ENCODE results near the gene PLCG2.
"Not testable (repeated sequence)": the region's sequence is repeated elsewhere in the genome, so short reads cannot be mapped to it uniquely, and the experiment has no call there.

The PLCG2 gene

DNA sequence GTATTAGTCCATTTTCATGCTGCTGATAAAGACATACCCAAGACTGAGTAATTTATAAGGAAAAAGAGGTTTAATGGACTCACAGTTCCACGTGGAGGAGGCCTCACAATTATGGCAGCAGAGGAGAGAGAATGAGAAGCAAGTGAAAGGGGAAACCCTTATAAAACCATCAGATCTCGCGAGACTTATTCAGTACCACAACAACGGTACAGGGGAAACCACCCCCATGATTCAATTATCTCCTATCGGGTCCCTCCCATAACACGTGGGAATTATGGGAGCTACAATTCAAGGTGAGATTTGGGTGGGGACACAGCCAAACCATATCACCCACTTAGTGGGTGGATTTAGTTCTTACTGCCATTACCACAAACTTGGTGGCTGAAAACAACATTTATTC lies 155.6 kb downstream of the PLCG2 start:
- DNase-seq = not testable (repeated sequence)

DNA sequence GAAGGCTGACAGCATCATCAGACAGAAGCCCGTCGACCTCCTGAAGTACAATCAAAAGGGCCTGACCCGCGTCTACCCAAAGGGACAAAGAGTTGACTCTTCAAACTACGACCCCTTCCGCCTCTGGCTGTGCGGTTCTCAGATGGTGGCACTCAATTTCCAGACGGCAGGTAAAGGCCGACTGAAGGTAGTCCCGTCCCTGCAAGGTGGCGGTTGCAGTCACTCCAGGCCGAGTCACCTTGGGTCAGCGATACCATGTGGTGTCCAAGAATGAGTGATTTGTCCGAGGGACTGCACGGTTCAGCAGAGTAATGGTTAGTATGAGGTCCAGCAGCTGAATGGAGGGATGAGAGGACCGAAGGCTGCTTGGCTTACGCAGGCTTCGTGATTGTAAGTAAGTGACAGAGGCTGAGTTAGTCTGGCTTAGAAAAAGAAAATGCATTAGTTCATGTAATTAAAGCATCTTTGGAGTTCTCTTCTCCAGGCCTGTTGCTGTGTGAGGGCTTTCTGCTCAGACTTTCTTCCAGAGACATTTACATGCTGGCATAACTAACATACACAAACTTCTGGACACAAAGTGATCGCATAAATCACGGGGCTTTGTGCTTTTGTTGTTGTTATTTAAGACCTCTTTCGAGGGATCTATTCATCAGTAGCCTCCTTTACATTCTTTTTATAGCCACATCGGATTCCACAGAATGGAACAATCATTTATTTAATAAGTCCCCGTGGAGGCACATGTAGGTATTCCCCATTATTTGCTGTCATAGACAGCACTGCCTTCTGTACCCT lies 157.3 kb downstream of the PLCG2 start:
- DNase-seq = no peak

DNA sequence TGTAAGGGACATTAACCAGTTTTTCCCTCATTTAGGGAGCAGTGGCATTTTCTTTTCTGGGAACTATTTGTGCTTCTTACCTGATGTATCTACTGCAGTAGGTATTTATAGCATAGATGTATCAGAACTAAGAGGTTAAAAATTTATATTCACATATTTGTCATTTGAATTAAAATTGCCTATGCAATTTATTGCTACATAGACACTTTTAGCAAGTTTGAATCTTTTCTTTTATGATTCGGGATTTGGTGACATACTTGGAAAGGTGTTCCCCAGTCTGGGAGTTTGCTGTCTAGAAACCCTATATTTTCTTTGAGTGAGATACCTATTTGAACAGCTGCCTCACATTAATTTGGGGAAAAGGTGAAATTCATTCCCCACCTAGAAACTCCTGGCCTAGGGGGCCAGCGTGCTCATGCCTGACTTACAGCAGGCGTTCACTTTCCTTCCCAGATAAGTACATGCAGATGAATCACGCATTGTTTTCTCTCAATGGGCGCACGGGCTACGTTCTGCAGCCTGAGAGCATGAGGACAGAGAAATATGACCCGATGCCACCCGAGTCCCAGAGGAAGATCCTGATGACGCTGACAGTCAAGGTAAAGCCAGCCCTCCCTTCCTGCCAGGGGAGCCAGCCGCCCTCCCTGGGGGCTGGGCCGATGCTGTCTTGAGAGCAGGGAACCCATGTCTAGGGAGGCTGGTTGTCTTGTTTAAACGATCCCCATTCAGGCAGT lies 158.4 kb downstream of the PLCG2 start:
- no peak for DNase-seq

DNA sequence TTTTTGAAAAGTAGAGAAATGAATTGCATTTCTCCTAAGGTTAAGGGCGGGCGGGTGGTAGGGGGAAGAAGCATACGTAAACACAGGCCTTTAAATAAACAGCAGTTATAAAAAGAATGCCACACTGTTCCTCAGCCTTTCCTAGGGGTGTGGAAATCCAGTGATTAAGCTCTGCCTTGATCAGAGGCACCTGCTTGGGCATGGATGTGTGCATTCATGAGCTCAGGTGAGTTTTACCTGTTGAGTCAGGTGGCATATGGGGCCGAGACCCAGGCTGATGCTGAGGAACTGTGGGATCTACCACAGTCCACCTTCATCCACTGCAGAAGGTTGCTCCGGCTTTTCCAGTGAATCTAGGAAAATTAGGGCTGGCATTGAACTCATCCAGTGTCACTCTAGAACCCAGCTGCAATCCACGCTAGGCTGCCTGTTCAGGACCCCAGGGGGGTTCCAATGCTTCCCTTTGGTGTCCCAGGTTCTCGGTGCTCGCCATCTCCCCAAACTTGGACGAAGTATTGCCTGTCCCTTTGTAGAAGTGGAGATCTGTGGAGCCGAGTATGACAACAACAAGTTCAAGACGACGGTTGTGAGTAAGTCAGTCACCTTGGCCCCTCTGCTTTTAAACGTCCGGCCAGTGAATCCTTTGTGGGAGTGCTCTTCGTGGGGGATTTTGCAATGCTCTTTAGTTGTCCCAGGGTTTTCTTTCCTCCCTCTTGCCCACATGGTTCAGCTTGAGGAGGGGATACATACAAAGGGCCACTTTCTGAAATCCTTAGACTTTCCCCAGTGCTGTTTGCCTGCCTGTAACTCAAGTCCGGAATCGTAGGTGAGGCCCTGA lies 159.5 kb downstream of the PLCG2 start:
- DNase-seq = no peak

DNA sequence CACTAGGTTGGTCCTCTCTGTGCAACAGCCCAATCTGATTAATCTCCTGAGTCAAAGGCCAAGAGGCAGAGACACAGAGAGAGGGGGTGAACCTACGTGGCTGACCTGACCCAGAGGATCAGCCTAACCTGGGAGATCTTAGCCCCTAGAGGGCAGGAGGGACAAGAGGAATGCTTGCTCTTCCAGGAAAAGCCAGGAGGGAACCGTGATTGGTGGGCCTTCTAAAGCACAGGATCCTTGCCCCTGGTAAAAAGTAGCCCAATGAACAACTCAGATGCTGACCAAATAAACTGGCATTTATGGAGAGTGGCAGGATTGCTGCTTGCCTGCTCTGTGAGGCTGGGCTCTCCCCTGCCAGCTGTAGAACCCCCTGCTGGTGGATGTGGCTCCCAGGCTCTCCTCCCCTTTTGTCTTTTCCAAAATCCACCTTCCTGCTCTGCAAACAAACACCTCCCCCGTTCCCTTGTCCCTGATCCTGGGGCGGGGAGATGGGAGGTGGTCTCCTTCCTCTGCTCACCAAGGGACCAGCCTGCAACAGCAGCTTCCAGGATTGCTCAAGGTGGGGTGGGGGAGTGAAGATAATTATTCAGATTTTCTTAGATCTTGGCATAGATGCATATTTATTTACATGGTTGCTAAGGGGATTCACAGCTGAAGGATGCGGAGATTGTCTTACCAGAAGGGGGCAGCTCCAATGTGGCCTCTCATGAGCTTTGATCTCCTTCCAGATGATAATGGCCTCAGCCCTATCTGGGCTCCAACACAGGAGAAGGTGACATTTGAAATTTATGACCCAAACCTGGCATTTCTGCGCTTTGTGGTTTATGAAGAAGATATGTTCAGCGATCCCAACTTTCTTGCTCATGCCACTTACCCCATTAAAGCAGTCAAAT lies 160.3 kb downstream of the PLCG2 start:
- no peak for DNase-seq

DNA sequence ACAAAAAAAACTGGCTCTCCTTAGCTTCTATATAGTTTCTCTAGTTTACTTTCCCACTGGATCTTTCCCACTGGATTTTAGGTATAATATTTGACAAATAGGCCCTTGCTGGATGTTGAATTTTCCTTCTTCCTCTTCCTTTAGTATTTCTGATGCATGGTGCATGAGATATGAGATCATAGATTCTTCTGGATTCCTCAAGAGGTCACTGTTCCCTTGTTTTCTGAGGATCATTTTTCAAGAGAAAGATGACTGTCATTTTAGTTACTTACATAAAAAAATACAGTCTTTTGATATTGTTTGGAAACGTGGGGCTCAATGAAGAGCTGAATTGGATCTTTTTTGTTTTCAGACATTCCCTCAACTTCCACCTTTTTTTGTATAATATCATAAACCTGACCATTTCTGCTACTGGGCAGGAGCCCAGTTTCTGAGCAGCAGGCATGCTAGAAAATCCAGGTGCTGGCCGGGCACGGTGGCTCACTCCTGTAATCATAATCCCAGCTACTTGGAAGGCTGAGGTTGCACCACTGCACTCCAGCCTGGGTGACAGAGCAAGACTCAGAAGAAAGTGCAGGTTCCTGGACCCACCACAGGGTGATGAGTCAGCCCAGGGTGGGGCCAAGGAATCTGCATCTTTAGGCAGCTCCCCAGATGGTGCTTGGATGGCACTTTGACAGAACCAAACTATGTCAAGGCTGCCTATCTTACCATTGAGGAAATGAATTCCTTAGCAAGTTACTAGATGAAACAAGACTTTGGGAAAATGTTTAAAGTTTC lies 161.9 kb downstream of the PLCG2 start:
- peak in 1 of 58 donors; percentile 37 for DNase-seq

DNA sequence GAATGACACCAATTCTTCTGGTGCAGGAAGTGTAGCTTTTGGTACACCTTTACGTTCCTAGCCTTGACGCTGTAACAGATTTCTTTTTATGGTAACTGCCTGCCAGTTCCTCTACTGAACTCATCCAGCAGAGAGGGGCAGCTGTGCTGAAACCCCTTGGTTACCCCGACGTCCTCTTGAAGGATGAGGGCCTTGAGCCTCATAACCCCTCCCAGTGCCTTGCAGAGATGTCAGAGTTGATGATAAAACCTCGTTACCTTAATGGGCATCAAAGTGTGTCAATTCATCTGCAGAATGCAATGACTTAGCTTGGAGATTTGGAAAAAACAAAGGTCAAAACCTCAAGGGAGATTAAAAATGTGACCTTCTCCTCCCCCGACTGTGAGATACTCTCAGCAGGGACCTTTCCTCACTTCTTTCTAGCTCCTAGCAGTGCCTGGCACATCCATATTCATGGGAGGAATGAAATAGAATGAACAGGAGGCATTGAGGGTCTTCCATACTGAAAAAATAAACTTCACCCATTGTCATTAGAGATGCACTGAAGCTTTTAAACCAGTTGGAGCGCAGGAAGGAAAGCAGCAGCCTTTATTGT lies 163.0 kb downstream of the PLCG2 start:
- DNase-seq = no peak

DNA sequence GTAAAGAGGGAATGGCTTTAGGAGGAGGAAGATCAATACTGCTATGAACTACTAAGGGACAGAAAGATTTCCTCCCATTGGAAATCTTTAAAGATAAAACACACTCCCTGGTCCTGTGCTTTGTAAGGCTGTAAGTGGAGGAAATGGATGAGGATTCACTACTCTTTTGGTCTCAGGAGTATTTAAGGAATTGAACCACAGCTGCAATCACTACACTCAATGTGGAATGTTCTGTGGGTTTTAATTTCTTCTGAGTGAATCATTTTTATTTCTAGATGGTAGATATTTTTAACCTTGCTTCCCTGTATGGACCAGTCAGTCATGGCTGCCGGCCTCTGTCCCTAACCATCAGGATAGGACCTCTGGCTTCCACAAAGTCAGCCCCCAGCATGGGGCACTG lies 166.6 kb downstream of the PLCG2 start:
- no peak for DNase-seq

DNA sequence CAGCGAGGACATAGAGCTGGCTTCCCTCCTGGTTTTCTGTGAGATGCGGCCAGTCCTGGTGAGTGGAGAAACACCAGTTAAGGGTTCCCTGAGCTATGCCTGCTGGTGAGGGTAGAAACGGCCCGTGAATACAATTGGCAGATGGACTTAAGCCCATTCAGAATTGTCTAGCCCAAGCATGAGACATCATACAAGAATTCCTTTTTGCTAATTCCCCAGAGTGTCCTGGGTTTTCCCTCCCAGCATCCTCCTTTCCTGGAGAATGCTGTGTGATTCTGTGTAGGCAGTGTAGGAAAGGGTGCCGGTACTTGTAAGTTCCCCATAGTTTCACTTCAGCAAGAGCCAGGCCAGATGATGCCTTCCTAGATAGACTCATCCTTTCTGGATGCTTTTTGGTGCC lies 167.1 kb downstream of the PLCG2 start:
- no peak for DNase-seq

DNA sequence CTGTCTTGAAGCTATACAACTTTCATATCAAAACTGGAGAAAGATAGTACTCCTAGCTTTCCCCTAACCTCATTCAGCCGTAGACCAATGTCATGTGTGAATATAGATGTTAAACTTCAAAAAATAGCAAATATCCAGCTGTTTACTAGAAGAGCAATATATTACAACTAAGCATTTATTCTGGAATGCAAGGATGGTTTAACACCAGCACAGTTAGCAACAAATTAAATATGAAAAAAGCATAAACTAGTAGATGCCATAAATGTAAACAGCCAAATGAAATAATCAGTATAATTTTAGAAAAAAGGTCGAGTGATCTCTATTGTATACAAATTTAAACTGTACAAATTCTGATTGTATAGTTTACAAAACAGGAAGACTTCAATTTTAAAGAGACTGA lies 172.5 kb downstream of the PLCG2 start:
- no peak for DNase-seq

DNA sequence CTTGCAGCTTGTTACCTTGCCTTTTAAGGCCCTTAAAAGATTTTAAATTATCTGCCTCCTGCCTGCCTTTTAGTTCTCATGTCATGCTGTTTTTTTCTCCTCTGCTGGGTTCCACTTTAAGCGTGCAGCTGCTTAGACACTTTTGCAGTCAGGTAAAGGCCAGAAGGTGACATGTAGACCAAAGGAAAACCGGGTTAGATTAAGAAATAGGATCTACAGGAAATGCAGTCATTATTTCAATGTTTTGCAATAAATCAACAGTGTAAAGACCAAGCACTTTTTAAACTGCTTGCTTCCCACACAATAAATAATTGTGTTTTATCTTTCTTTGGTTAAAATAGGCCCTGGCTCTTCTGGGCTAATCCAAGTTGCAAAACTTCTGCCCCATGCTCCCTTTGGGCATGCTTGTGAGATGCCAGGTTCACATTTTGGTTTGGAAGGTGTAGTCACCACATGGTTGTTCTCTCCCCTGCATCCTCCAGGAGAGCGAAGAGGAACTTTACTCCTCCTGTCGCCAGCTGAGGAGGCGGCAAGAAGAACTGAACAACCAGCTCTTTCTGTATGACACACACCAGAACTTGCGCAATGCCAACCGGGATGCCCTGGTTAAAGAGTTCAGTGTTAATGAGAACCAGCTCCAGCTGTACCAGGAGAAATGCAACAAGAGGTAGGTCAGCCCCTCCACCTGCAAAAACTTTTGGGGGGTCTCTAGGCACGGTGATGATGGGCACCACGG lies 177.3 kb downstream of the PLCG2 start:
- DNase-seq = no peak

DNA sequence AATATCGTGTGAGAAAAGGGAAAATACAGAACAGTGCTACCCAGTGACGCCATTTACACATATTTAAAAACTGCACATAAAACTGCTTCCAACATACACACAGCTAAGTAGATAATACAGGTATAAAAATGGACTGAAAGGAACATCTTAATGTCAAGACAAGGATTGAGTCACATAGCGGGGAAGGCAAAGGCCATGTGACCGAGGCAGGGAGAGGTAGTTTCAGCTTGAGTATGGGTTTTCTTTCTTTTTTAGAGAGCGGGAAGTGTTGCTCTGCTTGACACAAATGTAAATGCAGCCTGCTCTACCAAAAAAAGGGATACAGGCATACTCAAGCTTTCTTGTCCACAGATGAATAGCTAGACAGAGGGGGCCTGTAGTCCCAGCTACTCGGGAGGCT lies 185.7 kb downstream of the PLCG2 start:
- no peak for DNase-seq

DNA sequence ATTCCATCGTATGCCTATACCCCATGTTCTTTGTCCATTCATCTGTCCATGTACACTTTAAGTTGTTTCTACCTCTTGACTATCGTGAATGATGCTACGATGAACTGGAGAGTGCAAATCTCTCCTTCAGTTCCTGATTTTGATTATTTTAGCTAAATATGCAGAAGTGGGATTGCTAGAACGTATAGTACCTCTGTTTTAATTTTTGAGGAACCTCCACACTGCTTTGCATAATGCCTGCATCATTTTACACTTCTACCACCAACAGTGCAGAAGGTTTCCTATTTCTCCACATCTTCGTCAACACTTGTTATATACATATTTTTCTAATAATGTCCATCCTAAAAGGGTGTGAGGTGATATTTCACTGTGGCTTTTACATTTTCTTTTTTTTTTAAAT lies 188.3 kb downstream of the PLCG2 start:
- no peak for DNase-seq

DNA sequence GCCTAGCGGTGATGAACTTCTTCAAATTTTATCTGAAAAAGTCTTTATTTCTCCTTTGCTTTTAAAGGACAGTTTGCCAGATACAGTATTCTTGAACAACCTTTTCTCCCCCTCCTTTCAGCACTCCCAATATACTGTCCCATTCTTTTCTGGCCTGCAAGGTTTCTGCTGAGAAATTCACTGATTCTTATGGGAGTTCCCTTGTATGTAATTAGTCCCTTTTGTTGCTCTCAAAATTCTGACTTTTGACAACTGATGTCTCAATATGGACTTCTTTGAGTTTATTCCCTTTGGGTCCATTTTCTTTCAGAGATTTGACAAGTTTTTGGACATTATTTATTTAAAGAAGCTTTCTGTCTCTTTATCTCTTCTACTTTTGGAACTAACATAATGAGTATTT lies 192.8 kb downstream of the PLCG2 start:
- DNase-seq = no peak

DNA sequence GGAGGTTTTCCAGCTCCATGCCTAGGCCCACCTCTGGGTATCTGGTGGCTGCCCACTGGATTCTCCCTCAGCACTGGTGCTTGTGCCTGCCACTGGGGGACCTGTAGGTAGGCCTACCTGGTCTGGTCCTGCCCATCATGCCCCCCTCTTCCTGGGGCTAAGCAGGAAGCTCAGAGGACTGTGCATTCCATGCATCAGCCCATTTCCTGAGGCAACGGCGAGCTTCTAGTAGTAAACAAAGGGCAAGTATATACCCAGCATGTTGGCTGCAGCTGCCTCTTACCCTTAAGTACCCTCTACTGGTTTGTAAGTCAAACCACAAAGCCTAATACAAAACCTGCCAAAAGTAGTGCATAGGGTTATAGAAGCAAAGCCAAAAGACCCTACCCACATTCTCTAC lies 194.6 kb downstream of the PLCG2 start:
- DNase-seq = no peak

DNA sequence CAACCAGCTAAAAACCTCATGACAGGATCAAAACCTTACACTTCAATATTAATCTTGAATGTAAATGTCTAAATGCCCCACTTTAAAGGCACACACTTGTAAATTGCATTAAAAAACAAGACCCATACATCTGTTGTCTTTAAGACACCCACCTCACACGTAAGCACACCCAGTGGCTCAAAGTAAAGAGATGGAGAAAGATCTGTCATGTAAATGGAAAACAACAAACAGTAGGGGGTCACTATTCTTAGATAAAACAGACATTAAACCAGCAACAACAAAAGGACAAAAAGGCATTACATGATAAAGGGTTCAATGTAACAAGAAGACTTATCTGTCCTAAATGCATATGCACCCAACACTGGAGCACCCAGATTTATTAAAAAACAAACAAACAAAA lies 196.5 kb downstream of the PLCG2 start:
- no peak for DNase-seq

DNA sequence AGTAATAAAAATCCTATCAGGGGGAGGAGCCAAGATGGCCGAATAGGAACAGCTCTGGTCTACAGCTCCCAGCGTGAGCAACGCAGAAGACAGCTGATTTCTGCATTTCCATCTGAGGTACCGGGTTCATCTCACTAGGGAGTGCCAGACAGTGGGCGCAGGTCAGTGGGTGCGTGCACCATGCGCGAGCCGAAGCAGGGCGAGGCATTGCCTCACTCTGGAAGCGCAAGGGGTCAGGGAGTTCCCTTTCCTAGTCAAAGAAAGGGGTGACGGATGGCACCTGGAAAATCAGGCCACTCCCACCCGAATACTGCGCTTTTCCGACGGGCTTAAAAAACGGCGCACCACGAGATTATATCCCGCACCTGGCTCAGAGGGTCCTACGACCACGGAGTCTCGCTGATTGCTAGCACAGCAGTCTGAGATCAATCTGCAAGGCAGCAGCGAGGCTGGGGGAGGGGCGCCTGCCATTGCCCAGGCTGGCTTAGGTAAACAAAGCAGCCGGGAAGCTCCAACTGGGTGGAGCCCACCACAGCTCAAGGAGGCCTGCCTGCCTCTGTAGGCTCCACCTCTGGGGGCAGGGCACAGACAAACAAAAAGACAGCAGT lies 198.3 kb downstream of the PLCG2 start:
- DNase-seq = not testable (repeated sequence)

DNA sequence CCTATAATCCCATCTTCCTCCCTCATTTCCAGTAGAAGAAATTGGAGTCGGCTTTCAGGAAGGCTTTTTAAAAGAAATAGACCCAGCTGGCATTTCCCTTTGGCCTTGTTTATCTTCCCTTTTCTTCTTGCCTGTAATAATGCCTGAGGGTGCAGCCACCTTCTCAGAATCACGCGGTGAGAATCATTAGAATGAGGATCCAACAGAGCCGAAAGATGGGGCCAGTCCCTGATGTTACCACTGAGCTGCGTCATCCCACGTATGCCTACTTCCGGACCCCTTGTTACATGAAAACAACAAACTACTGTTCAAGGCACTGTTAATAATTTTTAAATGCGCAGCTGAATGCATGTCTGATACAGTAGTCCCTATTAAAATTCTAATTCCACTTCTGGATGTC lies 208.0 kb downstream of the PLCG2 start:
- DNase-seq = no peak

DNA sequence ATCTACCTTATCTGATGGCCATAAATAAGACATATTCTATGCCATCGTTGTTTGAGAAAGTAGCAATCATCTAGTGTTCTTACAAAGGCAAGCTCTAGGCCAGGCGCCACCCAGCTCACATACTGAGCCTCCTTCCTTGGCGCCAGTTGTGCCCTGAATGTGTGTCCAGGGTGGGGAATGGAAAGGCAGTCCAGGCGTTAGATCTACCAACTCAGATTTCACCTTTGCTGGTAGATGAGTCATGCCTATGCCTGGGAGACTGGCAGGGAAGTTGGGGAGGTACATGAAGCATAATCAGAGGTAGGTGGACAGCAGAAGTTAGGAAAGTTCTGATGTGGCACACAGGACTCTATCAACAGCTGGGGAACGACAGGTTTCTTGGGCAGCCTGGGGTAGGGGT lies 208.6 kb downstream of the PLCG2 start:
- DNase-seq = no peak
